ENCODE measurements around the gene ELOA2. TPM values are rescaled to one million over a fixed set of nuclear protein-coding genes. Genes with fewer than 3 reads are reported as not detected.

ELOA2 gene
- total and polyA plus RNA-seq, 2 of the 4 experiments (the other 2 are of a cell fraction) = not detected

DNA sequence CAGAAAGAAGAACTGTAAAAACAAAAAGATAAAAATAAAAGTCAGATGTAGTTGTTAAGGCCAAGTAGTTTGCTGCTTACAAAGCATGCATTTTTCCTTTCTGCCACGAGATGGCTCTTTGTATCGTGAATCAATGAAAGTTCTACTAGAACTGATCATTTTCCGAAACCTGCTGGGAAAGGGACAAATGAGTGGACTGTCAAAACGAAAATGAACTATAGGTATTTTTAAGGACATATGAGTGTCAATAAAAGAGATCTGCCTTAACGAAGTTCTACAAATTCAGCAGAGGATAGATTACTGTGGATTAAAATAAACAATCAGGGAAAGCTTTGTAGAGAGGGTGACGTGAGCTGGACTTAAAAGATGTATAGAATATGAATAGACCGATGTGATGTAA lies 15.0 kb upstream of the ELOA2 start:
- Histone ChIP-seq H3K14ac (replicated peaks; ENCODE audit: low read depth, low read length) (no peak overlapping the region), H3K23ac (ENCODE audit: low read depth, low read length) (no peak overlapping the region), H3K27ac (ENCODE audit: insufficient read depth, low read length) (no peak overlapping the region), H3K56ac (ENCODE audit: extremely low read depth, insufficient read depth, low read length) (no peak overlapping the region), H2BK15ac (ENCODE audit: low read depth, low read length) (no peak overlapping the region), H2AK9ac (replicated peaks; ENCODE audit: low read depth, low read length, poor library complexity) (no peak overlapping the region), H2BK20ac (ENCODE audit: low read depth, low read length) (no peak overlapping the region), H3K79me1 (ENCODE audit: low read depth in 1 of 2, low read length in 2 of 2) (no peaks in the 10 kb centered on the region), H4K8ac (ENCODE audit: low read depth in 2 of 2, low read length in 2 of 2) (no peak overlapping the region), H3K4me1 (ENCODE audit: control insufficient read depth, insufficient read depth, low read length) (no peaks in the 10 kb centered on the region), H3K4ac (ENCODE audit: low read depth, low read length) (no peak overlapping the region), H3K4me2 (ENCODE audit: low read depth, low read length) (no peak overlapping the region), H3K18ac (ENCODE audit: low read depth, low read length) (no peak overlapping the region), H4K5ac (ENCODE audit: low read depth, low read length) (no peak overlapping the region), H4K91ac (ENCODE audit: insufficient read depth, low read depth, low read length) (no peak overlapping the region), H3K36me3 (ENCODE audit: control insufficient read depth, insufficient read depth, low read length) (no peaks in the 10 kb centered on the region), H2BK5ac (ENCODE audit: low read depth, low read length, poor library complexity, severe bottlenecking) (no peak overlapping the region), H3K9ac (ENCODE audit: low read depth, low read length) (no peak overlapping the region), H2BK120ac (ENCODE audit: low read depth, low read length) (no peak overlapping the region), H3K4me3 (ENCODE audit: insufficient read depth, low read depth, low read length) (no peak overlapping the region), H4K20me1 (ENCODE audit: insufficient read depth, low read length) (no peaks in the 10 kb centered on the region), H3K9me1 (ENCODE audit: insufficient read depth, low read length) (no peaks in the 10 kb centered on the region), H2AK5ac (ENCODE audit: low read depth, low read length) (no peak overlapping the region), H3K27me3 (ENCODE audit: control insufficient read depth, insufficient read depth, low read length) (no peaks in the 10 kb centered on the region; the same call in 1 of the 2 replicates), H3K9me3 (ENCODE audit: control insufficient read depth, insufficient read depth, low read length) (no peaks in the 10 kb centered on the region), H2AFZ (replicated peaks; ENCODE audit: low read length, poor library complexity) (no peak overlapping the region)
- 37% methylated on average over 4 of the region's 7 CpGs; no CpG with 5 or more reads in 1 of the 2 experiments for WGBS, 2 experiments (ENCODE audit: extremely low coverage in 2 of 2, insufficient read length in 1 of 2)
- ChIA-PET CTCF (interaction anchor here (0.9 to 1.9 kb wide), 5 partner anchors 10 to 698 kb away, joined by 3 to 6 read pairs (median 3); no protein-coding TSS in a partner anchor), POLR2A (ENCODE audit: unreplicated experiment) (no interaction called here)
- intact Hi-C loops (cut with micrococcal nuclease) (loop anchor here (1.0 kb wide), 1 partner anchor 155 kb away; no protein-coding TSS in a partner anchor), in situ Hi-C loops (cut with MboI; ENCODE audit: low sequenced_read_pairs) (no loop called here), dilution Hi-C loops (cut with HindIII; ENCODE audit: low sequenced_read_pairs, unreplicated experiment) (no loop called here)
- no TSS peak for BruUV-seq (replicated peaks)
- peak; percentile 66 for ATAC-seq (ENCODE audit: low read depth)
- peak; percentile 60 for DNase-seq
- TF ChIP-seq RAD21 (IDR thresholded peaks at IDR 0.05; ENCODE audit: low read length) (peak; percentile 63), RFX5 (IDR thresholded peaks at IDR 0.05; ENCODE audit: low read depth, low read length) (no peak), NFE2L2 (IDR thresholded peaks at IDR 0.05; ENCODE audit: low read depth, low read length) (no peak), SMC3 (IDR thresholded peaks at IDR 0.05; ENCODE audit: low read depth, low read length) (peak; percentile 55), CTCF (conservative IDR thresholded peaks at IDR 0.05; ENCODE audit: low read depth, low read length) (peak; percentile 67)

Measured in IMR-90 (cell line).